ENCODE data around the gene FEM1C. TPM values are rescaled to one million over a fixed set of nuclear protein-coding genes. Genes with fewer than 3 reads are reported as not detected.
"Not testable (repeated sequence)": the region's sequence is repeated elsewhere in the genome, so short reads cannot be mapped to it uniquely, and the experiment has no call there.

Gene FEM1C
- total and polyA plus RNA-seq, 2 of the 4 experiments (the other 2 are of a cell fraction): 6.3 to 21.5 TPM

- Histone ChIP-seq H2BK120ac (ENCODE audit: low read depth, low read length) (no peak overlapping the region), H3K4me3 (ENCODE audit: insufficient read depth, low read depth, low read length) (no peak overlapping the region), H3K23ac (ENCODE audit: low read depth, low read length) (no peak overlapping the region), H2AK5ac (ENCODE audit: low read depth, low read length) (no peak overlapping the region), H3K18ac (ENCODE audit: low read depth, low read length) (no peak overlapping the region), H2BK20ac (ENCODE audit: low read depth, low read length) (no peak overlapping the region), H3K4me2 (ENCODE audit: low read depth, low read length) (no peak overlapping the region), H2AK9ac (replicated peaks; ENCODE audit: low read depth, low read length, poor library complexity) (no peak overlapping the region), H3K4ac (ENCODE audit: low read depth, low read length) (no peak overlapping the region), H3K4me1 (ENCODE audit: control insufficient read depth, insufficient read depth, low read length) (no peaks in the 10 kb centered on the region), H4K5ac (ENCODE audit: low read depth, low read length) (no peak overlapping the region), H3K9ac (ENCODE audit: low read depth, low read length) (no peak overlapping the region), H3K9me1 (ENCODE audit: insufficient read depth, low read length) (no peaks in the 10 kb centered on the region), H4K8ac (ENCODE audit: low read depth in 2 of 2, low read length in 2 of 2) (no peak overlapping the region), H2BK15ac (ENCODE audit: low read depth, low read length) (no peak overlapping the region), H4K91ac (ENCODE audit: insufficient read depth, low read depth, low read length) (no peak overlapping the region), H3K36me3 (ENCODE audit: control insufficient read depth, insufficient read depth, low read length) (no peaks in the 10 kb centered on the region), H3K9me3 (ENCODE audit: control insufficient read depth, insufficient read depth, low read length) (no peaks in the 10 kb centered on the region), H2AFZ (replicated peaks; ENCODE audit: low read length, poor library complexity) (no peak overlapping the region), H3K56ac (ENCODE audit: extremely low read depth, insufficient read depth, low read length) (no peak overlapping the region), H3K27ac (ENCODE audit: insufficient read depth, low read length) (no peak overlapping the region), H3K27me3 (ENCODE audit: control insufficient read depth, insufficient read depth, low read length) (no peaks in the 10 kb centered on the region), H3K14ac (replicated peaks; ENCODE audit: low read depth, low read length) (no peak overlapping the region), H2BK5ac (ENCODE audit: low read depth, low read length, poor library complexity, severe bottlenecking) (no peak overlapping the region), H4K20me1 (ENCODE audit: insufficient read depth, low read length) (no peaks in the 10 kb centered on the region), H3K79me1 (ENCODE audit: low read depth in 1 of 2, low read length in 2 of 2) (no peaks in the 10 kb centered on the region)
- WGBS, 2 experiments (ENCODE audit: extremely low coverage in 2 of 2, insufficient read length in 1 of 2): 17% methylated on average over 1 of the region's 4 CpGs; no CpG with 5 or more reads in 1 of the 2 experiments
- BruUV-seq (replicated peaks): no TSS peak
- POLR2A ChIA-PET (ENCODE audit: unreplicated experiment): interaction anchor here (0.7 kb wide), 1 partner anchor 20 kb away, joined by 5 read pairs; no protein-coding TSS in a partner anchor
- TF ChIP-seq POLR2A (IDR thresholded peaks at IDR 0.05; ENCODE audit: low read depth, low read length) (no peak), MXI1 (IDR thresholded peaks at IDR 0.05; ENCODE audit: borderline replicate concordance, low read depth, low read length) (no peak)
- DNase-seq (no peak), ATAC-seq (ENCODE audit: low read depth) (no peak)
- CTCF ChIA-PET: no interaction called here
- in situ Hi-C loops (cut with MboI; ENCODE audit: low sequenced_read_pairs): no loop called here
- intact Hi-C loops (cut with micrococcal nuclease): no loop called here
- dilution Hi-C loops (cut with HindIII; ENCODE audit: low sequenced_read_pairs, unreplicated experiment): no loop called here
Observed at GRCh38 chr5:115480271-115480670, 64.3 kb downstream of the FEM1C start.

DNA sequence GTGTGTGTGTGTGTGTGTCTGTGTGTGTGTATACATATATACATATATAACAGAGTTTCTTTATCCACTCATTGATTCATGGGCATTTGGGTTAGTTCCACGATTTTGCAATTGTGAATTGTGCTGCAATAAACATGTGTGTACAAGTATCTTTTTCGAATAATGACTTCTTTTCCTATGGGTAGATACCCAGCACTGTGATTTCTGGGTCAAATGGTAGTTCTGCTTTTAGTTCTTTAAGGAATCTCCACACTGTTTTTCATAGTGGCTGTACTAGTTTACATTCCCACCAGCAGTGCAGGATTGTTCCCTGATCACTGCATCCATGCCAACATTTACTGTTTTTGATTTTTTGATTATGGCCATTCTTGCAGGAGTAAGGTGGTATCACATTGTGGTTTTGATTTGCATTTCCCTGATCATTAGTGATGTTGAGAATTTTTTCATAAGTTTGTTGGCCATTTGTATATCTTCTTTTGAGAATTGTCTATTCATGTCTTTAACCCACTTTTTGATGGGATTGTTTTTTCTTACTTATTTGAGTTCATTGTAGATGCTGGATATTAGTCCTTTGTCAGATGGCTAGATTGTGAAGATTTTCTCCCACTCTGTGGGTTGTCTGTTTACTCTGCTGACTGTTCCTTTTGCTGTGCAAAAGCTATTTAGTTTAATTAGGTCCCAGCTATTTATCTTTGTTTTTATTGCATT is 65.3 kb downstream of the FEM1C start:
- H2BK120ac ChIP-seq (ENCODE audit: low read depth, low read length); H3K27me3 ChIP-seq (ENCODE audit: control insufficient read depth, insufficient read depth, low read length); H3K14ac ChIP-seq (replicated peaks; ENCODE audit: low read depth, low read length); H2AFZ ChIP-seq (replicated peaks; ENCODE audit: low read length, poor library complexity); intact Hi-C loops (cut with micrococcal nuclease); DNase-seq; H3K36me3 ChIP-seq (ENCODE audit: control insufficient read depth, insufficient read depth, low read length); H3K9me3 ChIP-seq (ENCODE audit: control insufficient read depth, insufficient read depth, low read length); H4K8ac ChIP-seq (ENCODE audit: low read depth in 2 of 2, low read length in 2 of 2); H4K20me1 ChIP-seq (ENCODE audit: insufficient read depth, low read length); H3K27ac ChIP-seq (ENCODE audit: insufficient read depth, low read length); H3K4me3 ChIP-seq (ENCODE audit: insufficient read depth, low read depth, low read length); H4K5ac ChIP-seq (ENCODE audit: low read depth, low read length); H2AK5ac ChIP-seq (ENCODE audit: low read depth, low read length); H4K91ac ChIP-seq (ENCODE audit: insufficient read depth, low read depth, low read length); H3K56ac ChIP-seq (ENCODE audit: extremely low read depth, insufficient read depth, low read length); H2BK20ac ChIP-seq (ENCODE audit: low read depth, low read length); H3K4me2 ChIP-seq (ENCODE audit: low read depth, low read length); in situ Hi-C loops (cut with MboI; ENCODE audit: low sequenced_read_pairs); H2AK9ac ChIP-seq (replicated peaks; ENCODE audit: low read depth, low read length, poor library complexity); H3K4me1 ChIP-seq (ENCODE audit: control insufficient read depth, insufficient read depth, low read length); H3K23ac ChIP-seq (ENCODE audit: low read depth, low read length); H3K4ac ChIP-seq (ENCODE audit: low read depth, low read length); H3K18ac ChIP-seq (ENCODE audit: low read depth, low read length); H3K9me1 ChIP-seq (ENCODE audit: insufficient read depth, low read length); dilution Hi-C loops (cut with HindIII; ENCODE audit: low sequenced_read_pairs, unreplicated experiment); BruUV-seq (replicated peaks); H2BK5ac ChIP-seq (ENCODE audit: low read depth, low read length, poor library complexity, severe bottlenecking); ATAC-seq (ENCODE audit: low read depth); POLR2A ChIA-PET (ENCODE audit: unreplicated experiment); H3K9ac ChIP-seq (ENCODE audit: low read depth, low read length); CTCF ChIA-PET; H3K79me1 ChIP-seq (ENCODE audit: low read depth in 1 of 2, low read length in 2 of 2); H2BK15ac ChIP-seq (ENCODE audit: low read depth, low read length): not testable (repeated sequence)
- no CpG with 5 or more reads among the region's 2 CpGs for WGBS, 2 experiments (ENCODE audit: extremely low coverage in 2 of 2, insufficient read length in 1 of 2)
